Stimulated activated CD4-positive, alpha-beta T cell treated with anti-CD3 and anti-CD28 coated beads, Interleukin-15, amount 100 ng/mL, for 24 hours (primary cell): ENCODE measurements around the gene ZNF276.
"Not testable (repeated sequence)": the region's sequence is repeated elsewhere in the genome, so short reads cannot be mapped to it uniquely, and the experiment has no call there.

Experiments used
- DNase-seq: peaks from one replicate; pipeline ENCODE4 v3.0.0-alpha.2; 2020

Gene ZNF276, protein sequence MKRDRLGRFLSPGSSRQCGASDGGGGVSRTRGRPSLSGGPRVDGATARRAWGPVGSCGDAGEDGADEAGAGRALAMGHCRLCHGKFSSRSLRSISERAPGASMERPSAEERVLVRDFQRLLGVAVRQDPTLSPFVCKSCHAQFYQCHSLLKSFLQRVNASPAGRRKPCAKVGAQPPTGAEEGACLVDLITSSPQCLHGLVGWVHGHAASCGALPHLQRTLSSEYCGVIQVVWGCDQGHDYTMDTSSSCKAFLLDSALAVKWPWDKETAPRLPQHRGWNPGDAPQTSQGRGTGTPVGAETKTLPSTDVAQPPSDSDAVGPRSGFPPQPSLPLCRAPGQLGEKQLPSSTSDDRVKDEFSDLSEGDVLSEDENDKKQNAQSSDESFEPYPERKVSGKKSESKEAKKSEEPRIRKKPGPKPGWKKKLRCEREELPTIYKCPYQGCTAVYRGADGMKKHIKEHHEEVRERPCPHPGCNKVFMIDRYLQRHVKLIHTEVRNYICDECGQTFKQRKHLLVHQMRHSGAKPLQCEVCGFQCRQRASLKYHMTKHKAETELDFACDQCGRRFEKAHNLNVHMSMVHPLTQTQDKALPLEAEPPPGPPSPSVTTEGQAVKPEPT

GRCh38 chr16:89720813-89721545 is at the start of gene ZNF276, which contains the start of gene VPS9D1:
ZNF276 (plus strand) TSS chr16:89721537; CDS start chr16:89721641, 104 bp downstream.
VPS9D1 (minus strand) TSS chr16:89720898; CDS start chr16:89720861, 37 bp downstream.
- peak; percentile 91 for DNase-seq

DNA sequence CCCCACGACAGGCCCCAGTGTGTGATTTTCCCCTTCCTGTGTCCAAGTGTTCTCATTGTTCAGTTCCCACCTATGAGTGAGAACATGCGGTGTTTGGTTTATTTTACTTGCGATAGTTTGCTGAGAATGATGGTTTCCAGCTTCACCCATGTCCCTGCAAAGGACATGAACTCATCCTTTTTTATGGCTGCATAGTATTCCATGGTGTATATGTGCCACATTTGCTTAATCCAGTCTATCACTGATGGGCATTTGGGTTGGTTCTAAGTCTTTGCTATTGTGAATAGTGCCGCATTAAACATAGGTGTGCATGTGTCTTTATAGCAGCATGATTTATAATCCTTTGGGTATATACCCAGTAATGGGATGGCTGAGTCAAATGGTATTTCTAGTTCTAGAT is 49.8 kb upstream of the ZNF276 start:
- DNase-seq = not testable (repeated sequence)

GRCh38 chr16:89672177-89672941 is 49.0 kb upstream of the ZNF276 start:
- DNase-seq = no peak

- DNase-seq = no peak
Observed at GRCh38 chr16:89678258-89678657, 43.1 kb upstream of the ZNF276 start.

DNA sequence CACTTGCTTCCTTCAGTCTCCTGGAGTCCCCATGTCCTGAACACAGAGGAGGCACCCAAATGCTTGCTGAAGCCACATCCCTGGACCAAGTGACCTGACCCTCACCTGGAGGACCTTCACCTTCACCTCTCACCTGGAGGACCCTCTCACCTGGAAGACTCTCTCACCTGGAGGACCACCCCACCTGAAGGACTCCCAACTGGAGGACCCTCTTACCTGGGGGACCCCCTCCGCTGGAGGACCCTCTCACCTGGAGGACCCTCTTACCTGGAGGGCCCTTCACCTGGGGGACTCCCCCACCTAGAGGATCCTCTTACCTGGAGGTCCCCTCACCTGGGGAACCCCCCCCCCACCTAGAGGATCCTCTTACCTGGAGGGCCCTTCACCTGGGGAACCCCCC is 35.4 kb upstream of the ZNF276 start:
- DNase-seq = no peak

DNA sequence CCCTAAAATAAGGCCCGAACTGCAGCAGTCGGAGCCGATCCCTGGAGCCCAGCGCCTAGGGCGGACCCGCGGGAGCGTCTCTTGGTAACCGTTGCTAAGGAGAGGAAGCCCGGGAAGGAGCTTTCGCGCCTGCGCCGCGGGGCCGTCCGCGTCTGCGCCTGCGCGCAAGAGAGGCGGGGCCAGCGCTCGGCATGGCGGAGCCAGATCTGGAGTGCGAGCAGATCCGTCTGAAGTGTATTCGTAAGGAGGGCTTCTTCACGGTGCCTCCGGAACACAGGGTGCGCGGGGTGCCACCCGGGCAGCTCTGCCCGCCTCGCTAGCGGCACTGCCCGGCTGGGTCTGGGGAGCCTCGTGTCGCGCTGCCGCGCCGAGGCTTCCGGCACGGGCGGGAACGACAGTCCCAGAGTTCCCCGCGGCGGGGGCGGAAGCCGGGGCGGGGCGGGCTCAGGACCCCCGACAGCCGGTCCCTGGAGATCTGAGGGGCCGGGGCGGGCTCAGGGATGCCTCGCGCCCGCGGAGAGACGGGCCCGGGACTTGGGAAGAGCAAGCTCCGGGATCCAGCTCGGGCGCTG is 34.7 kb upstream of the ZNF276 start, which contains the start of gene CDK10:
CDK10 (plus strand) TSS at position 170 of the 572 bp plus-strand sequence; CDS start at position 192, 22 bp downstream.
- peak; percentile 91 for DNase-seq

DNA sequence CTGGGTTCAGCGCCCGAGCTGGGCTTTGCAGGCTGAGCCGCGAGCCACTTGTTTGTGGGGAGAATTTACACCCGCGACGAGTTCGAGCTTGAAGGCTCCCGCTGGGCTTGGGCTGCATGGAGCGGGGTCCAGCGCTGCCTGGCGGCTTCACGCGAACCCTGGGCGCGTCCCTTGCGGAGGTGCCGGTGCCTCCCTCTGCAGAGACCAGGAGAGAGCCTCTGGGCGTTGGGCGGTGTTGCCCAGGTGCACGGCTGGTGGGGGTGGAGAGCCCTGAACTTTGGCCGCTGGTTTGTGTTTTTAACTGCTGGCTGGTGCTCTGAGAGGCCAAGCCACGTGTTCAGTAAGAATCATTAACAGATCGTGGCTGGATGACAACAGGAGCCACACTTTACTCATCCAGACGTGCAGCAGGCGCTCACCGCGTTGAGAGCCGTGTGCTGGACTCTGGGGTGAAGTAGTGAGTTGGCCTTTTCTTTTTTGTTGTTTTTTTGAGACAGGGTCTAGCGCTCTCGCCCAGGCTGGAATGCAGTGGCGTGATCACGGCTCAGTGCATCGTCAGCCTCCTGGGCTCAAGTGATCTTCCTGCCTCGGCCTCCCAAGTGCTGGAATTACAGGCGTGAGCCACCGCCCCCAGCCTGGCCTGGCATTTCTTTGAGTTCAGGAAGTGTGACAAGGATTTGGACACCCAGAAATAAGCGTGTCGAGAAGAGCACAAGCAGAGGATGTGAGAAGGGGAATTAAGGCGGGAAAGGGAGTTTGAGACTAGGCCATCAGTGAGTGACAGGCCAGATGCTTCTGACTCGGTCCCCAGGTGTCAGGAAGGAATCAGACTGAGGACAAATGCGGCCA is 34.0 kb upstream of the ZNF276 start:
- no peak for DNase-seq

DNA sequence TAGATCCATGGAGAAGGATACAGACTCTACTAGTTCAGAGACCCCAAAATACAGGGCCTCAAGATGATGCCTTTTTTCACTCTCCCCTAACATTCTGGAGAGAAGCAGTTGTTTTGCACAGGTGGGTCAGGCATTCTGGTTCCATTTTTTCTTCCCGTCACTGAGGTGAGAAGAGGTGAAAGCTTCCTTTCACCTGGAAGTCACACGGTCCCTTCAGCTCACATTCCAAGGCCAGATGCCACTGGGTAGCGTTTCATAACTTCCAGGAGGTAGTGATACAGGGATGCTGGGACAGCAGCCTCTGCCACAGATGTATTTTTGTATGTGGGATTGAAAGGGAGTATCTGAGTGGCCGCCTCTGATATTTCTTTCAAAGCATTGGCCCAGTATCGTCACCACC is 32.9 kb upstream of the ZNF276 start:
- DNase-seq = no peak

- DNase-seq = no peak
Observed at GRCh38 chr16:89689142-89689541, 32.2 kb upstream of the ZNF276 start.

DNA sequence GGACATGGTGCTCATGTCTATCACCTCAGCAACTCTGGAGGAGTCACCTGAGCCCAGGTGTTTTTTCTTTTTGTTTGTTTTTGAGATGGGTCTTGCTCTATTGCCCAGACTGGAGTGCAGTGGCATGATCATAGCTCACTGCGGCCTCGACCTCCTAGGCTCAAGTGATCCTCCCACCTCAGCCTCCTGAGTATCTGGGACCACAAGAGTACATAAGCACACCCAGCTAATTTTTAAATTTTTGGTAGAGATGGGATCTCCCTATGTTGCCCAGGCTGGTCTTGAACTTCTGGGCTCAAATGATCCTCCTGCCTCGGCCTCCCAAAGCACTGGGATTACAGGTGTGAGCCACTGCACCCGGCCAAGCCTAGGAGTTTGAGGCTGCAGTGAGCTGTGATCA is 31.7 kb upstream of the ZNF276 start:
- not testable (repeated sequence) for DNase-seq

DNA sequence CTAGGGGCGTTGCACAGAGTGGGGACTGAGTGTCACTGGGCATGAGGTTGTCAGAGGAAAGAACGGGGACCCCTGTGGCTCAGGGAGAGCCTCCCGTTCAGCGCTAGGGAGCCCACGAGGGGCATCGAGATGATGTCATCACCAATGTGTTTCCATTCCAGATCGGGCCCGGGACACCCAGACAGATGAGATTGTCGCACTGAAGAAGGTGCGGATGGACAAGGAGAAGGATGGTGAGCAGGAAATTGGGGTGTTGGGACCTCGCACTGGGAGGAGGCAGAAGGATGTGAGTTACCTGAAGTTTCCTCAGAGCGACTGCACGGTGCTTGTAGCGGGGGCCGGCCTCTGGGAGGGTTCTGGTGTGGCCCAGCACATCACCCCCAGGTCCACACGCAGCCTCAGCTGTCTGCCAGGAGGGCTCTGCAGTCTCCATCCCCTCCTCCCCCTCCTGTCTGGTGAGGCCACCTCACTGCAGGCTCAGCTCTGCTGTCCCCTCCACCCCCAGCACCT is 30.9 kb upstream of the ZNF276 start:
- DNase-seq = no peak

DNA sequence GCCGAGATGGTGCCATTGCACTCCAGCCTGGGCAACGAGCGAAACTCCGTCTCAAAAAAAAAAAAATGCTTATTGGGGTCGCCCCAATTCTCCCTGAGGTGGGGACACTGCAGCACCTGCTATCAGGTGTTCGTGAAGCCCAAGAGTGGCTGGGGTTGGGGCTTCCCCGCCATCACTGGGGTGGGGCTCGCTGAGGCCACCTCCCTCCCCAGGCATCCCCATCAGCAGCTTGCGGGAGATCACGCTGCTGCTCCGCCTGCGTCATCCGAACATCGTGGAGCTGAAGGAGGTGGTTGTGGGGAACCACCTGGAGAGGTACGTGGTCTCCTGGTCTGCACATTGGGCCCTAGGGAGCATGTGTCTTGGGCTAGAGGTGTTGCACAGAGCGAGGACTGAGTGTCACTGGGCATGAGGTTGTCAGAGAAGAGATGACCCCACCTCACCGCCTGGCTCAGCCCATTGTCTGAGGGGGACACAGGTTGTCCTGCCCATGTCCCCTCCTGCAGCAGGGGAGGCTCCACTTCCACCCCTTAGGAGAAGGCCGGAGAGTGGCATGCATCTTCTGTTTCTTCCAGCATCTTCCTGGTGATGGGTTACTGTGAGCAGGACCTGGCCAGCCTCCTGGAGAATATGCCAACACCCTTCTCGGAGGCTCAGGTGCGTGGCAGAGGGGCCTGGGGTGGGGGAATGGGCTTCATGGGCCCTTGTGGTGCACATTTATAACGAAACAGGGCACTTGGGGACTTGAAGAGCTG is 29.9 kb upstream of the ZNF276 start:
- no peak for DNase-seq

DNA sequence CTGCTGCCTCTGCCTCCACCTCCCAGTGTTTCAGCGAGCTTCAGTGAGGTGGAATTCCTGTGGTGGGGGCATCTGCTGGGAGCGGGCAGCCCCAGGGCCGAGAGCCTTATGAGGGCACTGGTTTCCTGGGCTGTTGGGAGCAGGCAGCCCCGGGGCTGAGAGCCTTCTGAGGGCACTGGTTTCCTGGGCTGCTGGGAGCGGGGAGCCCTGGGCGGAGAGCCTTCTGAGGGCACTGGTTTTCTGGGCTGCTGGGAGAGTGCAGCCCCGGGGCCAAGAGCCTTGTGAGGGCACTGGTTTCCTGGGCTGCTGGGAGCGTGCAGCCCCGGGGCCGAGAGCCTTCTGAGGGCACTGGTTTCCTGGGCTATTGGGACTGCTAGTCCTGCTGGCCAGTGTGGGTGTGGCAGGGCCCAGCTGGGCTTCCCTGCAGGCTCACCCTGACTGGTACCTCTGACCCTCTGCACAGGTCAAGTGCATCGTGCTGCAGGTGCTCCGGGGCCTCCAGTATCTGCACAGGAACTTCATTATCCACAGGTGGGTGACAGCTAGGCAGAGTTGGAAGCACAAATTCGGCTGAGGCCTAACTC is 29.3 kb upstream of the ZNF276 start:
- no peak for DNase-seq

- DNase-seq = no peak
Observed at GRCh38 chr16:89693289-89693731, 28.0 kb upstream of the ZNF276 start.

DNA sequence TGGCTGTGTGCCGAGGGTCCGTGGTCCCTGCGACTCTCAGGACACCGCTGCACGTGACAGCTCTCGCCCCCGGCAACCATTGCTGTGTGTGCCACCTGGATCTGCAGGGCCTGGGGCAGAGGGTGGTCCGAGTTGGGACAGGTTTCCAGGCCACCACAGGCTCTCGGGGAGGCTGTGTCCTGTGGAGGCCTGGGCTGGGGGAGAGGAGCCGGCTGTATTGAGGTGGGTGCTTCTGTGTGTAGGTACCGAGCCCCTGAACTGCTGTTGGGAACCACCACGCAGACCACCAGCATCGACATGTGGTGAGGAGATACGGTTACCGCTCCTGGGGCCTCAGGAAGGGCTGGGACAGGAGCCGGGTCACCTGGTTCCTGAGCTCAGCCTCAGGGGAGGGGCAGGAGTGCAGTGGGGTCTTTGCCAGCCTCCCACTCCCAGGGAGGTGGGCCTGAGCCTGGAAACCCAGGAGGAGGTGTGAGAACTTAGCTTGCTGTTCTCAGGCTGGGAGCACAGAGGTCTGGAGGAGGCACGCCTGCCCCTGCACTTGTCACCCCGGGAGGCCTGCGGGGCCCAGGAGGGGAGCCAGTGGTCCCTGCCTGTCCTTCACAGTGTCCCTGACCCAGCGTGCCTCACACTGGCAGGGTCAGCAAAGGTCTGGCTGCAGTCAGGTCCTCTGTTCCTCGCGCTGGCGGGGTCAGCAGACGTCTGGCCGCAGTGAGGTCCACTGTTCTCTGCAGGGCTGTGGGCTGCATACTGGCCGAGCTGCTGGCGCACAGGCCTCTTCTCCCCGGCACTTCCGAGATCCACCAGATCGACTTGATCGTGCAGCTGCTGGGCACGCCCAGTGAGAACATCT is 27.2 kb upstream of the ZNF276 start:
- DNase-seq = no peak

GRCh38 chr16:89694784-89695085 is 26.6 kb upstream of the ZNF276 start:
- not testable (repeated sequence) for DNase-seq

DNA sequence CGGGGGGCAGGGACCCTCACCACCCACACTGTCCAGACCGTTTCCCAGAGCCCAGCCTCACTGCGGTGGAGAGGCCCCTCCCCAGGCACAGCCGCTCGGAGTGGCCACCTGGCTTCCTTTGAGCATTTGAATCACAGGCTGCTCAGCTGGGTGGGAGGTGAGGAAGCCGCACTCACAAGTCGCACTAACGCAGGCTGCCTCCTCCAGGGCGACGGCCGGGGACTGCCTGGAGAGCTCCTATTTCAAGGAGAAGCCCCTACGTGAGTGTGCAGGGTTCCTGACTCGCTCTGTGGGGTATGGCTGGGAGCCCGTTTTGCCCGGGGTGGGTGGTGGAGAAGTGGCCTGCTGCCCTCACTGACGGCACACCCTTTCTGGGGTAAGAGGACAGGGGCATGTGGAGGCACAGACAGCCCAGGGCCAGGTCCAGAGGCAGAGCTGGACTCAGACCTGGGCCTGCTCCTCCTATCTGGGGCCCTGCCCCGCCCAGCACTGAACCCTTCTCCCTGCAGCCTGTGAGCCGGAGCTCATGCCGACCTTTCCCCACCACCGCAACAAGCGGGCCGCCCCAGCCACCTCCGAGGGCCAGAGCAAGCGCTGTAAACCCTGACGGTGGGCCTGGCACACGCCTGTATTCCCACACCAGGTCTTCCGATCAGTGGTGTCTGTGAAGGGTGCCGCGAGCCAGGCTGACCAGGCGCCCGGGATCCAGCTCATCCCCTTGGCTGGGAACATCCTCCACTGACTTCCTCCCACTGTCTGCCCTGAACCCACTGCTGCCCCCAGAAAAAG is 26.1 kb upstream of the ZNF276 start:
- DNase-seq = no peak
